Mesothelial cell of epicardium (in vitro differentiated cells): Measurements from ENCODE around the gene CAPN10. TPM values are rescaled to one million over a fixed set of nuclear protein-coding genes. Genes with fewer than 3 reads are reported as not detected.

Source experiments
- DNase-seq, 2 experiments: peaks; one replicate each; pipeline ENCODE4 v3.0.0; 2021; ENCODE audit warnings: low spot score in 2 of 2; ENCODE audit not compliant: unreplicated experiment in 2 of 2
- H3K27ac Mint-ChIP-seq: 2 replicates; pipeline ENCODE4 v1.8.0; 2021; ENCODE audit warnings: mixed read lengths
- H3K27me3 Mint-ChIP-seq: 2 replicates; pipeline ENCODE4 v1.8.0; 2021; ENCODE audit warnings: low read depth, mixed read lengths
- H3K36me3 Mint-ChIP-seq: 2 replicates; pipeline ENCODE4 v1.8.0; 2021; ENCODE audit warnings: mixed read lengths
- H3K4me1 Mint-ChIP-seq: 2 replicates; pipeline ENCODE4 v1.8.0; 2021; ENCODE audit warnings: mixed read lengths
- H3K4me3 Mint-ChIP-seq: 2 replicates; pipeline ENCODE4 v1.8.0; 2021; ENCODE audit warnings: mild to moderate bottlenecking, moderate library complexity, mixed read lengths
- H3K9me3 Mint-ChIP-seq: 2 replicates; pipeline ENCODE4 v1.8.0; 2021; ENCODE audit warnings: mixed read lengths
- total RNA-seq: library from RNA; stranded (reverse); gene quantifications from 3 replicates; pipeline ENCODE4 v1.2.1, GENCODE V29; 2021
- TF ChIP-seq, protein P1 (sequence below): fragments of 200-600 bp; sonication (generic); IDR thresholded peaks from one replicate; pipeline ENCODE4 v1.5.0; 2021; ENCODE audit warnings: antibody characterized with exemption; ENCODE audit not compliant: unreplicated experiment

The CAPN10 gene
- total RNA-seq, 1 donor from 2014 or later: 58.6 TPM

DNA sequence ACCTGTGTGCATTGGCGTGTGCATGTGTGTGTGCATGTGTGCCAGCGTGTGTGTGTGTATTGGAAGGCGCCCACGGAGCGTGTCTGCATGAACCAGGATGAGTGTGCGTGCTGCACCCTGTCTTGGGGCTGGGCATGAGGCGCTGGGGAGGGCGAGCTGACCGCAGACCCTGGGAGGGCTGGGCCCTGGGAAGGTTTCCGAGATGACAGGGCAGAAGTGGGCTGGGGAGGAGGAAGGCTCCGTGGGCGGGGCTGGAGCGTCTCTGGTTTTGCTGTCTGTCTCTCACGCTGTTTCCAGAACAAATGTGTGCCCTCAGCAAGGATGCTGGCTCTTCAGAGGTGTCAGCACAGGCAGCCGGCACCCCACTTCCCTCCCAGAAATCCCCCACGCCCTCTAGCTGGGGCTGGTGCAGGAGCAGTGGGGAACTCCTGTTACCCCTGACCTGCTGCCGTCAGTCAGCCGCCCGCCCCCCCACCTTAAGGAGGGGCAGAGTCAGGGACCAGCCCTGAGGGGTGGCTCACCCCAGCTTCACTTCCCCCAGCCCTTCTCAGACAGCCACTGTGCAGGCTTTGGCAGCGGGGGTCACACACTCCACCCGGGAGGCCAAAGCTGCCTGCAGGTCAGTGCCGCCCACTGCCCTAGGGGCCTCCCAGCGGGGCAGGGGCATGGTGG lies 38.6 kb downstream of the CAPN10 start, which contains the start of gene GPR35:
Gene GPR35 (plus strand): TSS at position 531 of the 672 bp plus-strand sequence. CDS start 4,473 bp downstream, outside the sequence.
- Mint-ChIP-seq H3K27ac (no peak within 1 kb of the TSS), H3K27me3 (no peaks in the 10 kb centered on the region), H3K9me3 (no peaks in the 10 kb centered on the region), H3K4me1 (peaks cover 4% of the 10 kb centered on the region), H3K4me3 (no peak within 1 kb of the TSS), H3K36me3 (no peaks in the 10 kb centered on the region)
- TF ChIP-seq, protein P1, sequence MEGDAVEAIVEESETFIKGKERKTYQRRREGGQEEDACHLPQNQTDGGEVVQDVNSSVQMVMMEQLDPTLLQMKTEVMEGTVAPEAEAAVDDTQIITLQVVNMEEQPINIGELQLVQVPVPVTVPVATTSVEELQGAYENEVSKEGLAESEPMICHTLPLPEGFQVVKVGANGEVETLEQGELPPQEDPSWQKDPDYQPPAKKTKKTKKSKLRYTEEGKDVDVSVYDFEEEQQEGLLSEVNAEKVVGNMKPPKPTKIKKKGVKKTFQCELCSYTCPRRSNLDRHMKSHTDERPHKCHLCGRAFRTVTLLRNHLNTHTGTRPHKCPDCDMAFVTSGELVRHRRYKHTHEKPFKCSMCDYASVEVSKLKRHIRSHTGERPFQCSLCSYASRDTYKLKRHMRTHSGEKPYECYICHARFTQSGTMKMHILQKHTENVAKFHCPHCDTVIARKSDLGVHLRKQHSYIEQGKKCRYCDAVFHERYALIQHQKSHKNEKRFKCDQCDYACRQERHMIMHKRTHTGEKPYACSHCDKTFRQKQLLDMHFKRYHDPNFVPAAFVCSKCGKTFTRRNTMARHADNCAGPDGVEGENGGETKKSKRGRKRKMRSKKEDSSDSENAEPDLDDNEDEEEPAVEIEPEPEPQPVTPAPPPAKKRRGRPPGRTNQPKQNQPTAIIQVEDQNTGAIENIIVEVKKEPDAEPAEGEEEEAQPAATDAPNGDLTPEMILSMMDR: no peak
- no peak for DNase-seq

DNA sequence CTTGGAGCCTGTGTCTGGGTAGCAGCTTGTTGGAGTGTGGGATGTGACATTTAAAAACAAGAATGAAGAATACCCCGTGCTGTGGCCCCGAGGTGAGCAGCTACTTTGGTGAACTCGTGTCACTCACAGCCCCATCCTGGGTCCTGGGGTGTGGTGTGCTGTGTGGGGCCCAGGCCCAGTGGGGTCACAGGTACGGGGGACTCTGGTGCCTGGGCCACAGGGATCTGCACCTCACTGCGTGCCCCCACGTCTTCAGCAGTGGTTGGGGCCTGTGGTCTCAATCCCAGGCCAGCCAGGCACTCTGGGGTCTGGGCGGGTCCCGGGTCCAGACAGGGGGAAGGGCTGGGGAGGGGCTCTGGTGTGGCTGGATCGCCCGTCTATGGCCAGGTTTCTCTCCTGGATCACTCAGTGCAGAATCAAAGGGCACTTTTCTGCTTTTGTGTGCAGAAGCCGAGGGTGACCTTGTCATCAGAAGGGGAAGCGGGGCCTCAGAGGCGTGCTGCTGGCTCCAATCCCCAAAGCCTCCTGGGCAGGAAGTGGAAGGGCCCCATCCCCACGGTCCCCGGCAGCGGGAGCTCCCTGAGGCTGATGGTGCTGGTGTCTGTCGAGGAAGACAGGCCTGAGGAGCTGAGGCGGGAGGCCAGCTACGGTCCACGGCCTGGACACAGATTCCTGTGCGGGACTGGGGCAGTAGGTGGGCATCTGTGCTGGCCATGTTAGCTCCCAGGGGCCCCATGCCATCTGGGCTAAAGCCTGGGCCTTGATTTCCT lies 40.2 kb downstream of the CAPN10 start:
- no peaks in the 10 kb centered on the region for H3K27me3 Mint-ChIP-seq
- TF ChIP-seq, protein P1: no peak
- no peak overlapping the region for H3K27ac Mint-ChIP-seq
- H3K4me3 Mint-ChIP-seq: no peak overlapping the region
- no peaks in the 10 kb centered on the region for H3K36me3 Mint-ChIP-seq
- H3K4me1 Mint-ChIP-seq: peaks cover 4% of the 10 kb centered on the region
- peak in 1 of 2 experiments; percentile 25 for DNase-seq
- no peaks in the 10 kb centered on the region for H3K9me3 Mint-ChIP-seq

DNA sequence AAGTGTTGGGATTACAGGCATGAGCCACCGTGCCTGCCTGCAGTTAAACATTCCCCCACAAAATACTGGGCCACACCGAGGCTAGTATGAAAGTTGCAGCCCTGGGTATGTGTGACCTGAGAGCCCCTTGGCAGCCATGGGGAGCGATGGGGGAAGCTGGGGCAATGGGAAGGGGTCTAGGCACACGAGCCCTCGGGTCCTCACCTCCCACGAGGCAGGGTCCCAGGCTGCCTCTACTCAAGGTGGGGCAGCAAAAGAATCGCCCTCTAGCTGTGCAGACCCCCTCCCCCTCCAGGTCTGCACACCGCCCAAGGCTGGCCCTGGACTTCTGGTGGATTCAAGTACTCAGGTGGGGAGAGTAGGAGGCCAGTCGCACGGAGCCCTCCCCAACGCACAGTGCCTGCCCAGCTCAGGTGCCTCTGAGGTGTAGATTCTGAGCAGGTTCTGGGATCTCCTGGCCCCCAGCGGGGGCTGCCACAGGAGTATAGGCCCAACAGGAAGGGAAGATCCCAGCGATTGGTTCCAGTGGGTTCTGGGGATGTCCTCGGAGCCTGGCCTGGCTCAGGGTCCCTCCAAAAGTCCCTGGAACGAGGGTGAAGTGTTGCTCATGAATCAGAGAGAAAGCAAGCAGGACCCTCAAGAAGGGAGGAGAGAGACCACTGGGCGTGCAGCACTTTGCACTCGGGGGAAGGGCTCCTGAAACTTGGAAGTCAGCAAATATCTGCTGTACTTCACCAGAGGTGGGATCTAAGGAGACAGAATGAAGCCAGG lies 41.4 kb downstream of the CAPN10 start:
- Mint-ChIP-seq H3K36me3 (no peaks in the 10 kb centered on the region), H3K27ac (no peak overlapping the region), H3K9me3 (peaks cover 1% of the 10 kb centered on the region), H3K27me3 (no peaks in the 10 kb centered on the region), H3K4me1 (peaks cover 2% of the 10 kb centered on the region), H3K4me3 (no peak overlapping the region)
- TF ChIP-seq, protein P1: no peak
- DNase-seq: no peak

DNA sequence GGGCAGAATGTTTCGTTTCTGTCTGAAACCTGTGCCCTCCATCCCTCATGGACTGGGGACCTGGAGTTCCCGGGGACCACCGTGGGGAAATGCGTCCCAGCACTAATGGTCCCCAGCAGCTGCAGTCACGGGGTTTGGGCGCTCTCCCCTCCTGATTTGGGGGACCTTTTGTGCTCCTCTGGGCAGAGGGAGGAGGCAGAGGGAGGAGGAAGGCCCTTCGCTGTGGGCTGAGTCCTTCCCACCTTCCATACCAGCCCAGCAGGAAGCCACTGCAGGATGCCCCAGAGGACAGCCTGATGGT lies 41.9 kb downstream of the CAPN10 start:
- Mint-ChIP-seq H3K36me3 (peaks cover 3% of the 10 kb centered on the region), H3K9me3 (peaks cover 7% of the 10 kb centered on the region), H3K4me3 (no peak overlapping the region), H3K27ac (no peak overlapping the region), H3K27me3 (no peaks in the 10 kb centered on the region), H3K4me1 (peaks cover 2% of the 10 kb centered on the region)
- no peak for DNase-seq
- TF ChIP-seq, protein P1: no peak

DNA sequence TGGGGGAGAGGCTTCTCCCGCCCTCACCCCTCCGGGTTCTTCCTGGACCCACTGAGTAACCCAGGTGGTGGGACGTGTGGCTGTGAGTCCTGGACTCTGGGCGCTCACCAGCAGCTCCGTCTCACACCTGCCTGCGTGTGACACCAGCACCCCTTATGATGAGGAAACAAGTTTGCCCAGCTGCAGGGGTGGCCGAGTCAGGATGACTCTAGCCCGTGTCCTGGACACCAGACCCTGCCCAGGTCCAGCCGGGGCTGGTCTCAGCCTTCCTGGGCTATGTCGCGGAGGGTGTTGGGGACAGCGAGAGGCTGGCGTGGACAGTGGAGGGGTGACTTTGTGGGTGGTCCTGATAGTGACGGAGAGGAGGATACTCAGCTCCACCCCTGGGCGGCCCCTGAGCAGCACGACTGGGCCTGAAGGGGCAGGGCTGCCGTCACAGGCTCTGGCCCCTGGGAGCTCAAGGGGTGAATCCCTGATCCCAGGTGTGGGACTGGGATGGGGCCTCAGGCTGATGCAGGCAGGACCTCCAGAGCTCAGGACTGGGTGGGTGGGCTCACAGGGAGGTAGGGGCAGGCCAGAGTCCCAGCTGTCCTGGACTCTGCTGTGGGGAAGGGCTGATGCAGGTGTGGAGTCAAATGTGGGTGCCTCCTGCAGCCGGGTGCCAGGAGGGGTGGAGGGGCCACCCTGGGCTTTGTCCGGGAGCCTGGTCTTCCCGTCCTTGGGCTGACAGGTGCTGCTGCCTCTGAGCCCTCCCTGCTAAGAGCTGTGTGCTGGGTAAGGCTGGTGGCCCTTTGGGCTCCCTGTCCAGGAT lies 42.5 kb downstream of the CAPN10 start:
- peaks cover 2% of the 10 kb centered on the region for H3K4me1 Mint-ChIP-seq
- H3K27ac Mint-ChIP-seq: no peak overlapping the region
- no peak for DNase-seq

More for the DNA sequence above, 42.5 kb downstream of the CAPN10 start:
- TF ChIP-seq, protein P1: no peak
- Mint-ChIP-seq H3K36me3 (peaks cover 4% of the 10 kb centered on the region), H3K27me3 (no peaks in the 10 kb centered on the region), H3K4me3 (no peak overlapping the region), H3K9me3 (peaks cover 9% of the 10 kb centered on the region)
